Esophagus squamous epithelium (tissue), 4 donors: ENCODE measurements around the gene NOXA1.

Source experiments
- POLR2A ChIP-seq, 4 donors: fragments of 450-650 bp; IDR thresholded peaks; one replicate each; pipeline ENCODE4 v1.6.1; 2017; ENCODE audit warnings: antibody characterized with exemption in 4 of 4, mild to moderate bottlenecking in 4 of 4, moderate library complexity in 3 of 4
- TF ChIP-seq, protein P1 (sequence below), 6 experiments: fragments of 450-650 bp in 4 of 6; fragments of 200-600 bp in 2 of 6; sonication (generic) in 2 of 6; IDR thresholded peaks; one replicate each; pipeline ENCODE4 v1.5.1; 2016 to 2019; ENCODE audit warnings: antibody characterized with exemption in 6 of 6, mild to moderate bottlenecking in 4 of 6, moderate library complexity in 4 of 6

DNA sequence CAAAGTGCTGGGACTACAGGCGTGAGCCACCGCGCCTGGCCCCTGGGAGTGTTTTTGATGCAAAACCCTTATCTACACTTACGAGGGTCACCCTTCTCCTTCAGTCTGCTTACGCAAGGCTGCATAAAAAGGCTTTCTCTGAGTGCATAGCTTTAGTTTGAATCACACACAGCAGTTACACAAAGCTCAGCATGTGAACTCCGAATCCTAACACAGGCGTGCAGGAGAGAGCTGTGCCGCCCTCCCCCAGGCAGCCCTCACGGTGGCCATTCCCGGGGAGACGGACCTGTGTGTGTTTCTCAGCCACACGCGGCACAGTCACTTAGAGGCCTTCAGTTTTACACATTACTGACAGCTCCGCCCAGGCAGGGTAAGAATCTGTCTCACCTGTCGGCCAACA is 27.0 kb upstream of the NOXA1 start:
- TF ChIP-seq, protein P1, sequence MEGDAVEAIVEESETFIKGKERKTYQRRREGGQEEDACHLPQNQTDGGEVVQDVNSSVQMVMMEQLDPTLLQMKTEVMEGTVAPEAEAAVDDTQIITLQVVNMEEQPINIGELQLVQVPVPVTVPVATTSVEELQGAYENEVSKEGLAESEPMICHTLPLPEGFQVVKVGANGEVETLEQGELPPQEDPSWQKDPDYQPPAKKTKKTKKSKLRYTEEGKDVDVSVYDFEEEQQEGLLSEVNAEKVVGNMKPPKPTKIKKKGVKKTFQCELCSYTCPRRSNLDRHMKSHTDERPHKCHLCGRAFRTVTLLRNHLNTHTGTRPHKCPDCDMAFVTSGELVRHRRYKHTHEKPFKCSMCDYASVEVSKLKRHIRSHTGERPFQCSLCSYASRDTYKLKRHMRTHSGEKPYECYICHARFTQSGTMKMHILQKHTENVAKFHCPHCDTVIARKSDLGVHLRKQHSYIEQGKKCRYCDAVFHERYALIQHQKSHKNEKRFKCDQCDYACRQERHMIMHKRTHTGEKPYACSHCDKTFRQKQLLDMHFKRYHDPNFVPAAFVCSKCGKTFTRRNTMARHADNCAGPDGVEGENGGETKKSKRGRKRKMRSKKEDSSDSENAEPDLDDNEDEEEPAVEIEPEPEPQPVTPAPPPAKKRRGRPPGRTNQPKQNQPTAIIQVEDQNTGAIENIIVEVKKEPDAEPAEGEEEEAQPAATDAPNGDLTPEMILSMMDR (IDR thresholded peaks at IDR 0.05) = no peak
- TF ChIP-seq POLR2A (IDR thresholded peaks at IDR 0.05) = no peak
